GM13977 (cell line): ENCODE data around the gene SLC7A7.
"Not testable (repeated sequence)": the region's sequence is repeated elsewhere in the genome, so short reads cannot be mapped to it uniquely, and the experiment has no call there.

Experiments used
- DNase-seq: peaks from one replicate; pipeline ENCODE4 v3.0.0; 2012; ENCODE audit warnings: low spot score
- in situ Hi-C: fragments of 300-500 bp; cut with MboI; formaldehyde crosslinking; loops from one replicate; pipeline ENCODE4 v1.12.0; 2022; ENCODE audit warnings: low sequenced_read_pairs, low pct_unique_long_range_greater_than_20kb, mixed read lengths, inconsistent platforms; ENCODE audit not compliant: unreplicated experiment
- TF ChIP-seq, protein P1 (sequence below): IDR thresholded peaks from 2 replicates; pipeline ENCODE4 v1.5.1; 2012; ENCODE audit warnings: mild to moderate bottlenecking, control low read depth; ENCODE audit not compliant: insufficient read depth; ENCODE audit errors: extremely low read depth, missing control alignments

Gene SLC7A7

DNA sequence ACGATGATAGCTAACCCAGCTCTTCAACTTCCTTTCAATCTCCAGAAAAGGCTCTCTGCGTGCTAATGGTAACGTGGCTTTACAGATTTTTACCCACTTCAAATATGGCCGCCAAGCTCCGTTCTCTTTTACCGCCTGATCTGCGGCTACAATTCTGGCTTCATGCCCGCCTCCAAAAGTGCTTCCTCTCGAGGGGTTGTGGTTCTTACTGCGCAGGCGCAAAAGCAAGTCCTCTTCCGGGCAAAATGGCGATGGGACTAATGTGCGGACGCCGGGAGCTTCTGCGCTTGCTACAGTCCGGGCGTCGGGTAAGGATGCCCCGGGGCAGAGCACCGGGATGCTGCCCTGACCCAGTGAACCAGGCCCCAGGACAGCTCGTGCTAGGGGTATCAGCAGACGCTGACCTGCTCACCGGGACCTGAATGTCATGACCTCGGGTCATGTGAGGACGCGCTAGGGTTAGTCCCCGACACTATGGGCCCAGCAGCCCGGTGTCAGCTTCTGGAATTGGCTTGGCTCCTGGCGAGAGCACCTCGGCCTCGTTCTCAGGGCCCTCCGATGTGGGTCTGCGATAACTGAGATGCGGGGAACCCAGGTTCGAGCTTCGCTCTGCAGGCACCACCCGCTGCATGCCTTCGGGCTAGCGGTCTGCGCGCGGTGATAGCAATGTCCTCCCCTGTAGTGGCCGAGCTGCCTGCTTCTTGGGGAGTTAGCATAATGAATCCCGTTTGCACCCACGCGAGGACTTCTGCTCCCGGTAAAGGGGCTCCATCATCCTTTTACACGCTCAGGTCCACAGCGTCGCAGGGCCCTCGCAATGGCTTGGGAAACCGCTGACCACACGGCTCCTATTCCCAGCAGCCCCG, 48.5 kb downstream of the SLC7A7 start, which contains the start of gene OXA1L:
Gene OXA1L, plus strand, starts transcription at position 232 of the 866 bp plus-strand sequence. Its CDS starts 14 bp downstream, at position 246.
- DNase-seq: peak; percentile 89
- TF ChIP-seq, protein P1, sequence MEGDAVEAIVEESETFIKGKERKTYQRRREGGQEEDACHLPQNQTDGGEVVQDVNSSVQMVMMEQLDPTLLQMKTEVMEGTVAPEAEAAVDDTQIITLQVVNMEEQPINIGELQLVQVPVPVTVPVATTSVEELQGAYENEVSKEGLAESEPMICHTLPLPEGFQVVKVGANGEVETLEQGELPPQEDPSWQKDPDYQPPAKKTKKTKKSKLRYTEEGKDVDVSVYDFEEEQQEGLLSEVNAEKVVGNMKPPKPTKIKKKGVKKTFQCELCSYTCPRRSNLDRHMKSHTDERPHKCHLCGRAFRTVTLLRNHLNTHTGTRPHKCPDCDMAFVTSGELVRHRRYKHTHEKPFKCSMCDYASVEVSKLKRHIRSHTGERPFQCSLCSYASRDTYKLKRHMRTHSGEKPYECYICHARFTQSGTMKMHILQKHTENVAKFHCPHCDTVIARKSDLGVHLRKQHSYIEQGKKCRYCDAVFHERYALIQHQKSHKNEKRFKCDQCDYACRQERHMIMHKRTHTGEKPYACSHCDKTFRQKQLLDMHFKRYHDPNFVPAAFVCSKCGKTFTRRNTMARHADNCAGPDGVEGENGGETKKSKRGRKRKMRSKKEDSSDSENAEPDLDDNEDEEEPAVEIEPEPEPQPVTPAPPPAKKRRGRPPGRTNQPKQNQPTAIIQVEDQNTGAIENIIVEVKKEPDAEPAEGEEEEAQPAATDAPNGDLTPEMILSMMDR: no peak
- in situ Hi-C loops: no loop called here

DNA sequence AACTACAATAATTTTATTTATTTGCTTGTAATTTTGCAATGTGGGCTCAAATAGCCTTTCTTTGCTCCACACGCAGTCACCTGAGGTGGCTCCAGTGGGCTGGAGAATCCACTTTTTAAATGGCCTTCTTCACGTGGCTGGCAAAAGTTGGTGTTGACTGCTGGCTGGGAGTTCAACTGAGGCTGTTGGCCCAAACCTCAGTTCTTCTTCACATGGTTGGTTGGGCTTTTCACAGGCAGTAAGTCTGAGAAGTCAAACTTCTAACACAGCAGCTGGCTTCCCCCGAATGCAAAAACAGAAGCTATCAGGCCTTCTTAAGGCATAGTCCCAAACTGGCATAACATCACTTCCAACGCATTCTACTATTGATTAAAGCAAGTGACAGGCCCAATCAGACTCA, 50.9 kb downstream of the SLC7A7 start:
- no peak for DNase-seq
- in situ Hi-C loops: no loop called here
- TF ChIP-seq, protein P1: no peak

GRCh38 chr14:22761734-22762133, 53.5 kb downstream of the SLC7A7 start:
- TF ChIP-seq, protein P1: no peak
- in situ Hi-C loops: no loop called here
- DNase-seq: no peak

GRCh38 chr14:22757972-22758650, 57.1 kb downstream of the SLC7A7 start:
- in situ Hi-C loops, DNase-seq: not testable (repeated sequence)

DNA sequence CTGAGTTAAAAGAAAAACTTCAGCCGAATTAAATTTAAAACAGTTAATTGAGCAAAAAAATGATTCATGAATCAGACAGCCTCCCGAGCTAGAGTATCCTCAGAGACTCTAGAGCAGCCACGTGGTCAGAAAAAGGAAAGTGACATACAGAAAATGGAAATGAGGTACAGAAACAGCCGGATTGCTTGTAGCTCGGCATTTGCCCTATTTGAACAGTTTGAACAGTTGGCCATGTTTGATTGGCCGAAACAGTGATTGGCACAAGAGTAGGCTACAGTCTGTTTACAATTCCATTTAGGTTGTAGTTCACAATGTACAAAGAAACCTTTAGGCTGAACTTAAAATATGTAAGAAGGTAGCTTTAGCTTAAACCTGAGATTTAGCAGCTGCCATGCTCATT, 61.6 kb downstream of the SLC7A7 start:
- in situ Hi-C loops: no loop called here
- DNase-seq: no peak
- TF ChIP-seq, protein P1: no peak

GRCh38 chr14:22752422-22752821, 62.8 kb downstream of the SLC7A7 start:
- DNase-seq: no peak
- in situ Hi-C loops: no loop called here
- TF ChIP-seq, protein P1: no peak

DNA sequence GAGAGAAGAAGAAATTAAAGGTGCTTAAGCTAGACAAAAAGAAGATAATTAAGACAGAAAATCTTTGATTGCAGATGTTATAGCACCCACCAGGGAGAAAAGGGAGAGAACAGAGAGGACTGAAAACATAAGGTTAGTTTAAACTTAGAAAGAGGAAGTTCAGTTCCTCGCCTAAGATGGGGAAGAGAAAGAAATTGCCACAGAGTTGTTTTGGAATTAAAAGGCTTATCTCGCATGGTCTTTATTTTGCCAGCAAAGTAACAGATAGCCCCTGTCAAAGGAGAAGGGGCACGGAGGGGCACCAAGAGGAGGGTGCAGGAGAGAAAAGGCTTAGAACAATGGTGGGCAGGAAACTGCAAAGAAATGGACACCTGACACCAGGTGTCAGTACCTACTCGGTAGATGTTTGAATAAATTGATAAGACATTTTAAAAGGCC, 66.6 kb downstream of the SLC7A7 start:
- DNase-seq: peak; percentile 41
- TF ChIP-seq, protein P1: peak; percentile 11
- in situ Hi-C loops: no loop called here
